Ammon's horn (tissue), 1 donor: ENCODE data around the gene DOCK8.
"Not testable (repeated sequence)": the region's sequence is repeated elsewhere in the genome, so short reads cannot be mapped to it uniquely, and the experiment has no call there.

ENCODE experiments used
- DNase-seq: peaks from one replicate; pipeline ENCODE4 v3.0.0-alpha.2; 2016; ENCODE audit warnings: low spot score

Gene DOCK8

DNA sequence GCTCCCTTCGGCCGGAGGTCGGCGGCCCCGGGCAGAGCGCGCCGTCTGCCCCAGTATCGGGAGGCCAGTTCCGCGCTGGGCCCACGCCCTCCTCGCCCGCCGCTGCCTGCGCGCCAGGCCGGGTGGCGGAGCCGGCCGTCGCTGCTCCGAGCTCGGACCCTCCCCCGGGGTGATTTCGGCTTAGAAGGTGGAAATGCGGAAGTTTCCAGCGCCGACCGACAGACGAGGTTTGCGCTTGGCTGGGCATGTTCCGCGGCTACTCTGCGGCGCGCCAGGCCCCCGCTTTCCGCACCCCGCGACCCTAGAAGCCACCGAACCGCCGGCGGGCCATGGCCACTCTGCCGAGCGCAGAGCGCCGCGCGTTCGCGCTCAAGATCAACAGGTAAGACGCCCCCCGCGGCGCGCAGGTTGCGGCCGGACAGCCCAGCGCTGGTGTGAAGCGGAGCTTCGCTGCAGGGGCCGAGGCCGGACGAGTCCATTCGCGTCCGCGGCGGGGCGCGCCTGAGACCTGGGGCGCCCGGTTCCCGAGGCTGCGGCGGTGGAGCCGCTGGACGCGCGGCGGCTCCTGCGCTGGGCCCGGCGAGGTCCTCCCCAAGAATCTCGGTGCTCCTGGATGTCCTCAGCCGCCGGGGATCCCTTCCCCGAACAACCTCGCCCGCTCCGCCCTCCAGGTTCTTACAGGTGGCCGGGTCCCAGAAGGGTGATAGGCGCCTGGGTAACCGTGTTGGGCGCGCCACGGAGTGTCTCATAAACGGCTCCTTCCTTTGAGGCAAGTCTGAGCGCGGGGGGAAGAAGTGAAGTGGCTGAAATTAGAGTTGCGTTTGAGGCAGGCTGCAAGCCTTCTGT, at the start of gene DOCK8:
Gene DOCK8 (plus strand): TSS at position 218 of the 846 bp plus-strand sequence. CDS start 112 bp downstream, at position 330.
- no peak for DNase-seq

DNA sequence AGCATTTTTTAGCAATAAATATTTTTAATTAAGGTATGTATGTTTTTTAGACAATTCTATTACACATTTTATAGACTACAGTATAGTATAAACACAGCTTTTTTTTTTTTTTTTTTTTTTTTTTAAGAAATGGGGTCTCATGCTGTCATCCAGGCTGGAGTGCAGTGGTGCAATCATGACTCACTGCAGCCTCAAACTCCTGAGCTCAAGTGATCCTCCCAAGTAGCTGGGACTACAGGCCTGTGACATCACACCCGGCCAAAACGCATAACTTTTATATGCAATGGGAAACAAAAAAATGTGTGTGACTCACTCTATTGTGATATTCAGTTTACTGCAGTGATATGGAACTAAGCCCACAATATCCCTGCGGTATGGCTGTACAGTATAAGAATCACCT, 44.9 kb upstream of the DOCK8 start:
- DNase-seq: not testable (repeated sequence)

DNA sequence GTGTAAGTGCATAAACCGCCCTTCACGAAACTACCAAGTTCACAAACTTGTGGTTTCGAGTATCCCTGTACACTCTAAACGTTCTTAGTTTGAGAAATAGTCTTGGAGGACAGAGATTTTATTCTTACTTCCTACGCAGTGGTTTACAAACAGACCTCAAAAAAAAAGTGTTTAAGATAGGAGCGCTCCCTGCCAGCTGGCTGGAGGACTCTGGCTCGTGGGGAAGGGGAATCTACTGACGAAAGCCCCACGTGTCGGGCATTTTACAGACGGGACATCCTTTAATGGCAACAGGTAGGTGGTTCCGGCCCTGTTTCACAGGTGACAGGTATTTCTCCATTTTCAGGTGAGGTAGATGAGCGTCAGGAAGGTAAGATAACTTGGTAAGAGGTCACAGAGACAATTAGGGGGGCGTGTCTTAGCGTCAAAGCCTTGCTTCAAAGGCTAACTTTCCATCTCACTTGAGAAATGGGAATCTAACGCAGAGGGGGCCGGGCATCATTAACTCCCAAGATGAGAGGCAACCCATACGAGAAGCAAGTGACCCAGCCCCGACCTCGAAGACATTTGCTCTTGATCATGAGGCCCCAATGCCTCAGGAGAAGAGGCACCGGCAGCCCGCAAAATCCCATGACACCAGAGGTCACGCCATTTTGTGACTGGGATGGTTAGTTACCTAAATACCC, 36.4 kb upstream of the DOCK8 start:
- DNase-seq: peak; percentile 1

DNA sequence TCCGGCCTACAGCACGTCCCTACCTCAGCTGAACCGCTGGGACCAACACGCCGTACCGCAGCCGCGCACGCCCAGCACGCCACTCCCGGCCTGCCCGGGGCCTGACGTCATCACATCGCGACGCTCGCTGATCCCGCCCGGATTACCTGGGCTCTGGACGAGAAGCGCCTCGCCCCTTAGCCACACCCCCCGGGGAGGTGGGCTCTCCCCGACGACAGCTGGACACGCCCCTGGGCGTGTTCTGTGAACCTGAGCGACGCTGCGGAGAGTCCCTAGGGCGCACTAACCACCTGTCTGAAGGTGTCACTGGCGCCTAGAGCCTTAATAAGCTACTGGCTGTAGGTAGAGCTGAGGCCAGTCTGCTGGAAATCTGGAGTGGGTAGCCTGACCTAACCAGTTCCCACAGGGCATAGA, 35.7 kb upstream of the DOCK8 start, which contains the start of gene ZNG1A:
Gene ZNG1A (minus strand): TSS at position 87 of the 414 bp plus-strand sequence. CDS start 87 bp downstream, outside the sequence.
- peak; percentile 54 for DNase-seq

DNA sequence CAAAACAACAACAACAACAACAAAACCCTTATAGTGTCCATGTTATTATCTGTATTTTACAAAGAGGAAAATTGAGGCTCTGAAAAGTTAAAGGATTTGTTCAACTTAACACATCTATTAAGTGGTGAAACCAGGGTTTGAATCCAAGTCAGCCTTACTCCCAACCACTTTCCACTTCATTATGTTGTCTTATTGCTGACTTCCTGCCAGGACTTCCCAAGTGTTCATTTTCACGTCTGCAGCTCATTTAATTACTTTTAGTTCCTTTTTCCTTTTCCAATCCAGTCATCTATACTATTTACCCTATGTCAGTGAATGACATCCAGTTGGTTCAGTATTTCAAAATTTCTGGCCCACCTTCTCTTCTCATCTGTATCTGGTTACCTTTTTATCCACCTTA, 15.1 kb upstream of the DOCK8 start:
- not testable (repeated sequence) for DNase-seq

DNA sequence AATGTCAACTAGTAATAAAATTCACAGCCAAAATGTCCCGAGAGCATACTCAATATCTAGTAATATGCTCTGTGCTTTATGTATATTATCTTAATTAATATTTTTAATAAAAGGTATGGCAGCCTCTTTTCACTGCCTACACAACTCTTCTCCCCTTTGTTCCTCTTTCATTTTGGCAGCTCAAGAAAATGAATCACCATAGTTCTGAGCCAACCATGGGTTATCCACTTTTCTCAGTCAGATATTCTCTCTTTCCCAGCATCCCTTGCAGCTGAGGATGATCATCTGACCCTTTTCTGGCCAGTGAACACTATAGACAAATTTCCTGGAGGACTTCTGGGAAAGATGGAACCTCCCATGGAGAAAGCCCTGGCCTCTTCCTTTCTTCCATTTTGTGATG, 8.2 kb upstream of the DOCK8 start:
- no peak for DNase-seq

DNA sequence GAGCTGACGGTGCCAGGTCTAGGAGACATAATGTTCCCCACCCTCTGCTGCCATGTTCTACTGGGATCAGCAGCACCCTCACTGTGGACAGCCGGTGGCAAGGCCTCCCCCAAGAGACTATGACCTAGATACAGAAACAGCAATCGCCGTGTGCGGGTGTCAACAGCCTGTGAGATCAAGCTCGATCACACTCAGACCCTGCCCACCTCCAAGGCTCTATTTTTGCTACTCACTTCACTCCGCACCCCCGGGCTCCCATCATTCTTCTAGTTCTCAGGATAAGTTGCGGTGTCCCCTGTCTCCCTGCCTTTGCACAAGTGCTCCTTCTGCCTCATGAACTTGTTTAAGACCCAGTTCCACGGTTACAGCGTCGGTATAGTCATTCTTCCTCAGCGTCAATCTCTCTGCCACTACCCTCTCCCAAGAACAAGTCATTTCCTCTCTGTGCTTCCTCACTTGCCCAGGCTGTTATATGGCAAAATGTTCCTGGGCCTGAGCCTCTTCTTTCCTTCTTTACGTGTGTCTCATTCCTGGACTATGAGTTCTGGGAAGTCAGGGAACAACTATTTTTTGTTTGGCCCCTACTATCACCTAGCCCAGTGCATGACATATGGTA, 5.4 kb upstream of the DOCK8 start:
- peak; percentile 29 for DNase-seq

DNA sequence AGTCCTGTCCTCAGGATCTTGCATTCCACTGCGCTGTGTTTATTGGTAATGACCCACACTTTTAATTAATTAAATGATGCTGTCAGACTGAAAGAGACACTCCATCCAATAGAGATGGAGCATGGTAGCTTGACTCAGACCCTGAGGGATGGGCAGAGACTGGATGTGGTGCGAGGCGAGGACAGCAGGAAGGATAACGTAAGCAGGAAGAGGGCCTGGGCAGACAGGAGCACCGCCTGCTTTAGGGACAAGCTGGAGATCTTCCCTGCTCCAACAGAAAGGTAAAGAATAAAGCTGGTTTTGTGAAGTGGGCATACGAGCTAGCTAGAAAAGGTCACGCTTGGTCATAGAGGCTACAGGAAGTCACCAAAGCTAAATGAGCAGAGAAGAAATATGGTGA, 3.6 kb upstream of the DOCK8 start:
- no peak for DNase-seq

DNA sequence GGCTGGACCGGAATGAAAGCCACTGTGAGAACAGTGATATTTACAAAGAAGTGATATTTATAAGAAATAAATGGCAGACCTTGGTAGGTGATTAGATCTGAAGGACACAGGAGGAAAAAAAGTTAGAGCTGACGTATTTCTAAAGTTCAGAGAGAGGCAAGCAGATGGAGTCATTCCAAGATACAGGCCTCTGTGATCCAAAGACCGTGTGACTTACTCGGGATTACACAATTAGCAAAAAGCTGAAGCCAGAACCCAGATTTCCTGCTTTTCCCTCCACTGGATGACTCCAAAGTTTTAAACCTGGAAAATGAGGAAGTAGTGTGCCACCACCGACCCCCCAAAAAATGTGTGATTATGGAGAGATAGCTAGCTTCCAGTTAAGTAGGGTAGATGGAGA, 3.1 kb upstream of the DOCK8 start:
- no peak for DNase-seq

DNA sequence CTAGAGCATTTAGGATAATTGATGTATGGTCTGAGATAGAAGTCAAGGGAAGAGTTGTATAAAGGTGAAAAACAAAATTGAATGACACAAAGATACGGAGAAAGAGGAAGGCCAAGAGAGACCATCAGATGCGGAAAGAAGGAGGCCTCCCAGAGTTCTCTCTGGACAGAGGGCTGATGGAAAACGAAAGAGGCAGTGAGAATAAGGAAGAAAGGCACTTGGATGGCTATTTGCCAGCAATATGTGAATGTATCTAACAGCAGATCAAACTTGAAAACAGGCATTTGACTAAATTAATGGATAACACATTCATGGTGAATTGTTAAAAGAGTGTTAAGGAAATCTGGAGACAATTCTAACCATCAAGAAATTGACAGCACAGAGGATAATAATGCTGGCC, 2.4 kb upstream of the DOCK8 start:
- peak; percentile 49 for DNase-seq

DNA sequence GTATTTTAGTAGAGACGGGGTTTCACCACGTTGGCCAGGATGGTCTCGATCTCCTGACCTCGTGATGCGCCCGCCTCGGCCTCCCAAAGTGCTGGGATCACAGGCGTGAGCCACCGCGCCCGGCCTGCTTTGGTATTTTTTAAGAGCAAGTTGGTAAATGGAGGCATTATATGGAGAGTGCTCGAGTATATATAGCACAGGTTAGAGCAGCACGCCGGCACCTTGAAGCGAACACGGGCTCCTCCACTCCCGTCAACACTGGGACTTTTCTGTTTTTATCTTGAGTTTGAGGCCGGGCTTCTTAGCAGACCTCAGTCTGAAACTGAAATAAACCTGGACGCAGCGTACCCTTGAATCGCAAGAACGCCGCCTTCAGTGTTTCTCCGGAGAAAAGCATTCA, 764 bp upstream of the DOCK8 start:
- DNase-seq: not testable (repeated sequence)

DNA sequence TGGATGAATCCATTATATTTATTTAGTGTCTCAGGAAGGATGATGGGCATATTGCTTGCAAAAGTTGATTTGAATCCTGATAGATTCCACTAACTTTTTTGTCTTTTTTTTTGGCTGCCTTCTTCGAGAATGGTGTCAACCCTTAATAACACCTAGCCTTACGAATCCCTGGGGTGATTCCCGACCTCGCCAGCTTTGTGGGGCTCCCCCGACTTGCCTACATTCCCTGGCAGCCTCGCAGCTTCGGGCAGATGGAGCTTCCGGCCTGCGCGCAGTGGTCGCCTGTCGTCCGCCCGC, 366 bp upstream of the DOCK8 start:
- DNase-seq: no peak

DNA sequence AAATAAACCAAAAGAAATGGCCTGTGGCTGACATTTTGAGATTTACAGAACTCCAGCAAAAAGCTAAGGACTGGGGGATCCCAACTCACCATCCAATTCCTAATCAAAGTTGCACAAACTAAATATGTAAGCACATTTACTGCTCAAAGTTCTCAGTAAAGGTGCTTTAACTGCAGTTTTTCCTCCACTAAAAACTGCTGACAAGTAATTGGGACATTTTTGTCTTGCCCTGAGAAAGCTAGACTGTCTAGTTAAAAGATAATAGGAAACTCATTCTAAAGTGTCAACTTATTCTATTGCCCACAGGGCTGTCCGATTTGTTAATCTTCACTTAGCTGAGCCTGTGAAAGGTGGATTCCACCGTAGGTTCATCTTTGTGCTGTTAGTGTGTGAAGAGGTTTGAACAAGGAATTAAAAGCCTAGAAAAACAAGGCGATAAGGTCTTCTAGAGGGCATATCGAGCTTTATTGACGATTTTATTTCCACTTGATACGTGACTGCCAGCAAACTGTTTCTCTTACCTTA, 1.0 kb downstream of the DOCK8 start:
- no peak for DNase-seq

DNA sequence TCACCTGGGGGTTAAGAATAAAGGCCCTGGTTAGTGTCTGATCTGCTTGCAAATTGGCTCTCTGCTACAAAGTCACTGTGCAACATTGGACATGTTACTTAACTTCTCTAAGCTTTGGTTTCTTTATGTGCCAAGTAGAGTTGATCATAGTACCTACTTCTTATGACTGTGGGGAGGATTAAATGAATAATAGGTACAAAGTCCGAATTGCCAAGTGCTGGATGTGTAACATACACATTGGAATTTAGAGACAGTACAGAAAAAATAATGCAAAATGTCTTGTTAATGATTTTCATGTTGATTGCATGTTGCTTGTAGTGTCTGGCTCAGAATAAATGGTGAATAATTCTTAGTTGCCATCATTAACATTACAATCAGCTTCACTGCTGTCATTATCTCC, 2.2 kb downstream of the DOCK8 start:
- no peak for DNase-seq

DNA sequence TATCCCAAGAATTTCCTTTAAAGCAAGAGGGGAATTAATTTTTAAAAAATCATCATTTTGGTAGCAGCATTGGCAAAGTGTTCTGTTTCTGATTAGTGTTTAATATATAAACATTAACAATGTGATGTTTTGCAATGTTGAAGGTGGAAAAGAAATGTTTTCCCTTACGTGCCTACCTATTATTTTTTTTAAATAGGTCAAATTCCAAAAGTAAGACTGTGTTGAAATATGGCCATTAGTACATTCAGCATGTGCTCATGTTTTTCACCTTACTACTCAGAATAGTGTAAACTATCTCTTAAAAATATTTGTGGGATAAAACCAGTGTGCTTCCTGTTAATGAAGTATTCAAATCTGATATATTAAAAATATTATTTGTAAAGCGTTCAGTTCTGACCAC, 3.3 kb downstream of the DOCK8 start:
- DNase-seq: no peak

DNA sequence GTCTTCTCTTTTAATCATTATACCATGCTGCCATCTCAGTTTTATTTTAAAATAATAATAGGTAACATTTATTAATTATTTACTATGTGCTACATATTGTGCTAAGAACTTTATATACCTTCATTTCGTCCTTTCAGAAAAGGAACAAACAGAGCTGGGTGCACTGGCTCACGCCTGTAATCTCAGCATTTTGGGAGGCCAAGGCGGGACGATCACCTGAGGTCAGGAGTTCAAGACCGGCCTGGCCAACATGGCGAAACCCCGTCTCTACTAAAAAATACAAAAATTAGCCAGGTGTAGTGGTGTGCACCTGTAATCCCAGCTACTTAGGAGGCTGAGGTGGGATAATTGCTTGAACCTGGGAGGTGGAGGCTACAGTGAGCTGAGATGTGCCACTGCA, 4.4 kb downstream of the DOCK8 start:
- not testable (repeated sequence) for DNase-seq

DNA sequence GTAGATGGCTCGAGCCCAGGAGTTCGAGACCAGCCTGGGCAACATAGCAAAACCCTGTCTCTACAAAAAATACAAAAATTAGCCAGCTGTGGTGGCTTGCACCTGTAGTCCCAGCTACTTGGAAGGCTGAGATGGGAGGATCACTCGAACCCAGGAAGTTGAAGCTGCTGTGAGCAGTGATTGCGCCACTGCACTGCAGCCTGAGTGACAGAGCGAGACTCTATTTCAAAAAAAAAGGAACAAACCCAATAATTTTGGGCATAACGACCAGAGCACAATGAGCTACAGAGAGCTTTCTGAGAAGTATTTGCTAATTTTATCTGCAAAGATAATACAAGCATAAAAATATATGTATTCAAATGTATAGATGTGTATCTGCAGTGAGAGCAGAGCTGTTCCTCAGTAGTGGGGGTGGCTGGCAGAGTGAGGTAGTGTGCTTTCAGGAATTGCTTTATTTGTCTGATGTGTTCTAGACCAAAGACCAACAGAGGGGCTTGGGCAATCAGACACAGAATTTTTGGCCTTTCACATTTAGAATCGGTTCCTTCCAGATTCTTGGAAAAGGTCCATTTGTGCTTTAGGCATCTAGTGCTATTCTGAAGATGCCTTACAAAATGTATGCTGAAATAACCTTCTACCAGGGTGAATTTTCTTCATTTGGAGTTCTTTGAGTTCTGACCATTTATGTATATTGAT, 5.2 kb downstream of the DOCK8 start:
- DNase-seq: peak; percentile 18

DNA sequence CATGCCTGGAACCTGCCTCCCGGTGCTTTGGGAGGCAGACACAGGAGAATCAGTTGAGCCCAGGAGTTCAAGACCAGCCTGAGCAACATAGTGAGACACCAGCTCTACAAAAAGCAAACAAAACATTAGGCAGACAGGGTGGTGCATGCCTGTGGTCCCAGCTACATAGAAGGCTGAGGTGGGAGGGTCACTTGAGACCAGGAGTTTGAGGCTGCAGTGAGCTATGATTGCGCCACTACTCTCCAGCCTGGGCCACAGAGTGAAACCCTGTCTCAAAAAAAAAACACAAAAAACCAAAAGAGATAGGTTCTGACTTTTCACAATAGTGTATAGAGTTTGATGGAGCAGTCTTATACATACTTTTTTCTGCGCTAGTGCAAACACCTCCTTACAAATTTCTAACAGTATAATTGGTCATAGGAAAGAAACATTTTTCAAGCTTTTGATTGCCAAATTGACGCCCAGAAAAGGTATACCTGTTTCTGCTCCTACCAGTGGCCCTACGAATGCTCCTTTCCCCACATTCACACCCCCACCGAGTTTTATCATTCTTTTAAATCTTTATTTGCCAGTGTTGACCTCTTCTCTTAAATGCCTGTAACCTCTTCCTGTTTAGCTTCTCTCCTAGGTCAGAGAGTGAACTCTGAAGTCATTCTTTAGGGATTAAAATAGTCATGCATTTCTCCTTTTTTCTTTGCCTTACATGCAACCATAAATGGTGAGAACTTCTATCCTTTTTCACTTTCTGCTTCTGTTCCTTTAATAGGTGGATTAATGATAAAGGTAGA, 7.5 kb downstream of the DOCK8 start:
- no peak for DNase-seq

DNA sequence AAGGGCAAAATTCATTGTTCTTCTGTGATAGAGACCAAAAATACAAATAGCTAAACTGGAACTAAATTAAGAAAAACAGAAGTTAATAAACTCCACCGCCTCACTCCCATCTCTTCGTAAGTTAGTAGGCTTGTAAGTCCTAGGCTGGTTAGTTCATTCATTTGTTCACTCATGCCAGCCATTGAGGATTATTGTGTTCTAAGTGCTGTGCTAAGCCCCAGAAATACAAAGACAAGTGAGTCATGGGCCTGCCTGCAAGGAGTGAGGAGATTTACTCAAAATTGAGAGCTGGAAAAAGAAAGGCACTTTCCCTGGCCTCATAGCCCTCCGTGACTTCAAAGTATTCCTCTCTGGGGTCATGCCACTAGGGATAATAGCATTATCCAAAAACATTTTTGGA, 8.5 kb downstream of the DOCK8 start:
- no peak for DNase-seq

DNA sequence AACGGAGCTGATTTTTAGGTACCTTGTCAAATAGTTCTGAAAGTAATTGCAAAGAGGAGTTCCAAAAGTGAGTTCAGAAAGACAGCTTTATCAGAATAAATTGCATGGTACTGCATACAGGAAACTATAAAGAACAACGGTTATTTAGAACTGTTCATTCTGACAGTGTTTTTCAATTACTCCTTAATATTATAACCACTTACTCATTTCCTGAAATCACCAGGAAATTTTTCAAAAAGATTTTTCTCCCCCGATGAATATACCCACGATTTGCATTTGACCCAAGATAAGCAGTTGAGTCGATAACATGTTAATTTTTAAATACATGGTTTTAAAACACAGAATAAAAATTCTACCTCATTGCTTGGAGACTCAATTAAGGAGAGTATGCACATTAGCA, 9.4 kb downstream of the DOCK8 start:
- no peak for DNase-seq
